GM10266 (cell line): Measurements from ENCODE around the gene RSPH3.

Experiments
- DNase-seq: peaks from one replicate; pipeline ENCODE4 v3.0.0; 2012; ENCODE audit errors: extremely low spot score
- CTCF ChIP-seq: IDR thresholded peaks from 2 replicates; pipeline ENCODE4 v1.5.1; 2012; ENCODE audit warnings: mild to moderate bottlenecking, low read depth; ENCODE audit not compliant: control insufficient read depth, insufficient read depth; ENCODE audit errors: missing control alignments

The RSPH3 gene

GRCh38 chr6:158938811-158939254 lies 61.2 kb downstream of the RSPH3 start:
- no peak for TF ChIP-seq CTCF
- DNase-seq = no peak

GRCh38 chr6:158938220-158938619 lies 61.8 kb downstream of the RSPH3 start:
- no peak for DNase-seq
- TF ChIP-seq CTCF = no peak

GRCh38 chr6:158934157-158934556 lies 65.8 kb downstream of the RSPH3 start:
- DNase-seq = no peak
- TF ChIP-seq CTCF = no peak

- no peak for DNase-seq
- TF ChIP-seq CTCF = no peak
Observed at GRCh38 chr6:158933079-158933595, 66.9 kb downstream of the RSPH3 start.

GRCh38 chr6:158928068-158928467 lies 71.9 kb downstream of the RSPH3 start:
- no peak for TF ChIP-seq CTCF
- DNase-seq = no peak

- no peak for TF ChIP-seq CTCF
- DNase-seq = no peak
Observed at GRCh38 chr6:158926414-158926813, 73.6 kb downstream of the RSPH3 start.

- TF ChIP-seq CTCF = no peak
- DNase-seq = no peak
Observed at GRCh38 chr6:158924499-158925455, 75.2 kb downstream of the RSPH3 start.
